ENCODE data around the gene FBN1. TPM values are rescaled to one million over a fixed set of nuclear protein-coding genes. Genes with fewer than 3 reads are reported as not detected.
A peak's percentile ranks its signal among the peaks of the same experiment; 100 is the strongest.

FBN1 gene
- total and polyA plus RNA-seq, 8 donors, result 83.1 to 144 (median 94.0) TPM

DNA sequence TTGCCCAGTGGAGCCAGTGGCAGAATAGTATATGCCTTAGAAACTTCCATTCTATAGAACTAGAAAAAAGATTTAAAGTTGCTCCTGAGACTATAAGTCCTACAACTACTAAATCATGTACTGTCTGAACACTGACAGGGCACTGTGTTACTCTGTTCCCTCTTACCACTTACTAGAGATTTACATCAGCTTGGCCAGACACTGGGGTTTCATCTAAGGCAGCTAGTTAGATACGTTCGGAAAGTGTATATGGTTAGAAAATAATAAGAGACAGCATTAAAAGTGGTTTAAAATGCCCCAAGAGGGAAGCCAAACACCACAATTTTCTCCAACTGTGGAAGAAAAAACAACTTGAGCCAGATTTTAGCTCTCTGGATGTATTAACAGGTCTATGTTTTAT is 97.1 kb downstream of the FBN1 start:
- H3K9me3 ChIP-seq, result no peaks in the 10 kb centered on the region
- H3K36me3 ChIP-seq, result no peaks in the 10 kb centered on the region
- no peaks in the 10 kb centered on the region for H3K27me3 ChIP-seq
- no peak overlapping the region for H3K4me3 ChIP-seq
- H3K4me1 ChIP-seq, result peaks cover 0 to 4% of the 10 kb centered on the region in 2 donors
- intact Hi-C loops (cut with DNase I), result no loop called here
- TF ChIP-seq, protein P1, sequence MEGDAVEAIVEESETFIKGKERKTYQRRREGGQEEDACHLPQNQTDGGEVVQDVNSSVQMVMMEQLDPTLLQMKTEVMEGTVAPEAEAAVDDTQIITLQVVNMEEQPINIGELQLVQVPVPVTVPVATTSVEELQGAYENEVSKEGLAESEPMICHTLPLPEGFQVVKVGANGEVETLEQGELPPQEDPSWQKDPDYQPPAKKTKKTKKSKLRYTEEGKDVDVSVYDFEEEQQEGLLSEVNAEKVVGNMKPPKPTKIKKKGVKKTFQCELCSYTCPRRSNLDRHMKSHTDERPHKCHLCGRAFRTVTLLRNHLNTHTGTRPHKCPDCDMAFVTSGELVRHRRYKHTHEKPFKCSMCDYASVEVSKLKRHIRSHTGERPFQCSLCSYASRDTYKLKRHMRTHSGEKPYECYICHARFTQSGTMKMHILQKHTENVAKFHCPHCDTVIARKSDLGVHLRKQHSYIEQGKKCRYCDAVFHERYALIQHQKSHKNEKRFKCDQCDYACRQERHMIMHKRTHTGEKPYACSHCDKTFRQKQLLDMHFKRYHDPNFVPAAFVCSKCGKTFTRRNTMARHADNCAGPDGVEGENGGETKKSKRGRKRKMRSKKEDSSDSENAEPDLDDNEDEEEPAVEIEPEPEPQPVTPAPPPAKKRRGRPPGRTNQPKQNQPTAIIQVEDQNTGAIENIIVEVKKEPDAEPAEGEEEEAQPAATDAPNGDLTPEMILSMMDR (IDR thresholded peaks at IDR 0.05), result no peak
- no peak overlapping the region for H3K27ac ChIP-seq
- DNase-seq (no peak), ATAC-seq (no peak)

DNA sequence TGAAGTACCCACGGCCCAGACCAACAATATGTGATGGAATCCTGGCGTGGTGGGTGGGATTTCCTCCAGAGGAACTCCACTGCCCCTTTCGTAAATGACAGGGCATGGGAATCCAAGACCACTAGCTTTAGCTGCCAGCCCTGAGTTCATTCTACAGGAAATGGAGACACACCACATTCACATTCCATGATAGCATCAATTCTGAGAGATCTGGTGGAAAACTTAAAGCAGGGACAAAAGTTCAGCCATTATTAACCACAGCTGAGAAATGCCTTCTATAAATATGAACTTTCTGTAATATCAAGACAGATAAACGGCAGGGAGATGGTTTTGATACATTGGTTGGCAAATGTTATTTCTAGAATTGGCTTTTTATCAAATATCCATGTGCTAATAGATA is 98.2 kb downstream of the FBN1 start:
- Histone ChIP-seq H3K4me1 (peaks cover 1 to 4% of the 10 kb centered on the region in 2 donors), H3K27ac (peak overlapping the region in 1 of 2 donors; percentile 51), H3K36me3 (no peaks in the 10 kb centered on the region), H3K9me3 (no peaks in the 10 kb centered on the region), H3K27me3 (no peaks in the 10 kb centered on the region), H3K4me3 (no peak overlapping the region)
- ATAC-seq, result no peak
- DNase-seq, result no peak
- intact Hi-C loops (cut with DNase I), result no loop called here
- TF ChIP-seq, protein P1 (IDR thresholded peaks at IDR 0.05), result no peak

DNA sequence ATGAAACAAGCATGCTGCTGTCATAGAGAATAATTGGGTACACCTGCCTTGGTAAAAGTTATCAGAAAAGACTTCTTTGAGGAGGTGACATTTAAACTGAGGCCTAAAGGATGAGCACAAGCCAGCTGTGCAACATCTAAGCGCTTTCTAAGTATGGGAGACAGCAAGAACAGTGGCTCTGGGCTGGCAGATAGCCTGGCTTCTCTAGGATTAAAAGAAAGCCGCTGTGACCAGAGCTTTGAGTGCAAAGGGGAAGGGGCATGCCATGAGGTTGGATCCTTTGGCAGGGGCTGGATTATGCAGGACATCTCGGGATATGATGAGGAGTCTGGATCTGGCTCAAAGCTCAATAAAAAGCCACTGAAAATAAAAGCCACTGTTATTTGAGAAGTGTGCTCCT is 99.2 kb downstream of the FBN1 start:
- Histone ChIP-seq H3K27me3 (no peaks in the 10 kb centered on the region), H3K27ac (no peak overlapping the region), H3K36me3 (no peaks in the 10 kb centered on the region), H3K9me3 (no peaks in the 10 kb centered on the region), H3K4me3 (no peak overlapping the region), H3K4me1 (peaks cover 4% of the 10 kb centered on the region in 2 donors)
- intact Hi-C loops (cut with DNase I), result no loop called here
- TF ChIP-seq, protein P1 (IDR thresholded peaks at IDR 0.05), result no peak
- ATAC-seq (no peak), DNase-seq (no peak)

DNA sequence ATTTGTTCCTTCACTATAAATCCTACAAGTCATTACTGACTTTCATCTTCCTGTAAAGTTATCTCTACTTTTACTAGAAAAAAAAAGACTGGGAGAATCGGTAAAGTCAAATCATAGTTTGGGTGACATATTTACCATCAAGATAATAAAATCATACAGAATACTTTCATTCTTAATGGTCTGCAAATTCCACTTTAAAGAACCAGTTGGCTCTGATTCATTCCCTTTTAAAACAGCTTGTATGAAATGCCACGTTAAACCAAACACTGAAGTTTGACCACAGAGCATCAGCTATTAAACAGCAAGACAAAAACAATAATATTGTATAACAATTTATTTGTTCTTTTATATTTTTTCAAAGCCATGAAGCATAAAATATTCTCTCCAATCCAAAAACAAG is 100.7 kb downstream of the FBN1 start:
- Histone ChIP-seq H3K27me3 (no peaks in the 10 kb centered on the region), H3K36me3 (no peaks in the 10 kb centered on the region), H3K4me1 (peaks cover 4% of the 10 kb centered on the region in 2 donors), H3K4me3 (no peak overlapping the region), H3K9me3 (no peaks in the 10 kb centered on the region), H3K27ac (no peak overlapping the region)
- ATAC-seq (no peak), DNase-seq (no peak)
- intact Hi-C loops (cut with DNase I), result no loop called here
- TF ChIP-seq, protein P1 (IDR thresholded peaks at IDR 0.05), result no peak

DNA sequence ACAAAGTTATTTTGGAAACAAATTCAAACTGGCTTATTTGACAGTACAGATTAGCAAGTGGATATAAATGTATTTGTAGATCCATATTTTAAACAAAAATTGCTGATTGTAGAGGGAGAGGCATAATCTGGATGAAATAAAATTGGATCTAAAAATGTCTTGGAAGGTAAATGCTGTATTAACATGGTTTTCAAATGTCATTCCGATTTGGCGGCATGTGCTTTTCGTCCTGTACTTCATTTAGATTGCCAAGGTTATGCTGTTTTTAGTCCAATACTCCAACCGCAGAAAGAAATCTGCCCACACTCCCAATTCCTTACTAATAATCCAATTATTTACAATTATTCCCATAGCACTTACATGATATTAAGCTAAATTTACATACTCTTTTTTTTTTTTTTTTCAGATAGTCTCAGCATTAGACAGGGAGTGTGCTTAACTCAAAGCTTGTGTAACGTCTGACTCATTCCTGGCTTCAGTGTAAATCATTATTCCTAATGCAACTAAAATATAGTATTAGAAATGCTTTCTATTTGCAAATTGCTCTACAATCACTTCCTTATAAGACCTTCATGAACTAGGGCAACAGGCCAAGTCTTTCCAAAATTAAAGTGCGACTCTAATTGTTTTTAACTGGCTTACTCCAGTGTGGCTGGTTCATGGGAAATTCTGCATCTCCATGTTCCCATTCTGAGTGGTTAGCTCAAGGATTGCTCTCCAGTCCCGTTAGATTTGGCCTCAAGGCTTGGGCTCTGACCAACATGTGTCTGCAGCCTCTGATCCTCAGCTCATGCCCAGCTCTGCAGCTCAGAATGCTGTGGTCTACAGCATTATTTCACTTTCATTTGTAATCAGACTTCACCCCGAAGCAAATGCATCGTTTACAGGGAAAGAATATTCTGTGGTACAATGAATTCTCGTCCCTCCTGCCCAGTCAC is 103.9 kb downstream of the FBN1 start:
- peak in 1 of 4 donors; percentile 33 for DNase-seq

More for the DNA sequence above, 103.9 kb downstream of the FBN1 start:
- peaks cover 0 to 4% of the 10 kb centered on the region in 2 donors for H3K4me1 ChIP-seq
- intact Hi-C loops (cut with DNase I), result no loop called here
- no peaks in the 10 kb centered on the region for H3K36me3 ChIP-seq
- no peak overlapping the region for H3K4me3 ChIP-seq
- TF ChIP-seq, protein P1 (IDR thresholded peaks at IDR 0.05), result no peak
- ATAC-seq, result peak; percentile 63
- H3K9me3 ChIP-seq, result no peaks in the 10 kb centered on the region
- H3K27ac ChIP-seq, result peak overlapping the region in 1 of 2 donors; percentile 54
- H3K27me3 ChIP-seq, result no peaks in the 10 kb centered on the region
